Measurements from ENCODE around the gene PPP1CB.
"Not testable (repeated sequence)": the region's sequence is repeated elsewhere in the genome, so short reads cannot be mapped to it uniquely, and the experiment has no call there.

Gene PPP1CB

GRCh38 chr2:28751252-28751955 is at the start of gene PPP1CB:
Gene PPP1CB (plus strand): TSS chr2:28751830. CDS start chr2:28752125, 295 bp downstream.
- DNase-seq = peak; percentile 94

- DNase-seq = no peak
Observed at GRCh38 chr2:28702415-28702861, 49.2 kb upstream of the PPP1CB start.

- no peak for DNase-seq
Observed at GRCh38 chr2:28702878-28703277, 48.8 kb upstream of the PPP1CB start.

GRCh38 chr2:28704621-28705020 is 47.0 kb upstream of the PPP1CB start:
- no peak for DNase-seq

- DNase-seq = no peak
Observed at GRCh38 chr2:28705751-28706440, 45.7 kb upstream of the PPP1CB start.

GRCh38 chr2:28707592-28707991 is 44.0 kb upstream of the PPP1CB start:
- DNase-seq = no peak

GRCh38 chr2:28709101-28709500 is 42.5 kb upstream of the PPP1CB start:
- DNase-seq = no peak

- no peak for DNase-seq
Observed at GRCh38 chr2:28710545-28710944, 41.1 kb upstream of the PPP1CB start.

- DNase-seq = no peak
Observed at GRCh38 chr2:28713577-28714298, 37.9 kb upstream of the PPP1CB start.

- no peak for DNase-seq
Observed at GRCh38 chr2:28716265-28716865, 35.3 kb upstream of the PPP1CB start.

GRCh38 chr2:28717339-28717758 is 34.3 kb upstream of the PPP1CB start:
- DNase-seq = no peak

- no peak for DNase-seq
Observed at GRCh38 chr2:28720345-28720744, 31.3 kb upstream of the PPP1CB start.

- no peak for DNase-seq
Observed at GRCh38 chr2:28721601-28722191, 29.9 kb upstream of the PPP1CB start.

GRCh38 chr2:28725021-28725711 is 26.5 kb upstream of the PPP1CB start:
- DNase-seq = no peak

- DNase-seq = no peak
Observed at GRCh38 chr2:28726177-28726576, 25.5 kb upstream of the PPP1CB start.

GRCh38 chr2:28729698-28730097 is 21.9 kb upstream of the PPP1CB start:
- no peak for DNase-seq

- DNase-seq = no peak
Observed at GRCh38 chr2:28730641-28731146, 20.9 kb upstream of the PPP1CB start.

GRCh38 chr2:28735511-28735910 is 16.1 kb upstream of the PPP1CB start:
- no peak for DNase-seq

GRCh38 chr2:28736034-28736433 is 15.6 kb upstream of the PPP1CB start:
- DNase-seq = no peak

GRCh38 chr2:28737655-28738054 is 14.0 kb upstream of the PPP1CB start:
- DNase-seq = no peak

GRCh38 chr2:28742619-28743018 is 9.0 kb upstream of the PPP1CB start:
- not testable (repeated sequence) for DNase-seq

GRCh38 chr2:28745225-28745624 is 6.4 kb upstream of the PPP1CB start:
- no peak for DNase-seq

Data from NCI-H1436 (cell line).